Astrocyte (in vitro differentiated cells and primary cell): ENCODE data around the gene DLG1.

ENCODE experiments used
- CTCF ChIP-seq: IDR thresholded peaks from 2 replicates; pipeline ENCODE4 v1.5.1; 2011; ENCODE audit warnings: low read depth, mild to moderate bottlenecking, inconsistent platforms, low read length, moderate library complexity; ENCODE audit not compliant: insufficient read depth
- EZH2 ChIP-seq: IDR thresholded peaks from 2 replicates; pipeline ENCODE4 v1.6.1; 2012; ENCODE audit warnings: mild to moderate bottlenecking, low read length, inconsistent platforms; ENCODE audit not compliant: insufficient read depth

DNA sequence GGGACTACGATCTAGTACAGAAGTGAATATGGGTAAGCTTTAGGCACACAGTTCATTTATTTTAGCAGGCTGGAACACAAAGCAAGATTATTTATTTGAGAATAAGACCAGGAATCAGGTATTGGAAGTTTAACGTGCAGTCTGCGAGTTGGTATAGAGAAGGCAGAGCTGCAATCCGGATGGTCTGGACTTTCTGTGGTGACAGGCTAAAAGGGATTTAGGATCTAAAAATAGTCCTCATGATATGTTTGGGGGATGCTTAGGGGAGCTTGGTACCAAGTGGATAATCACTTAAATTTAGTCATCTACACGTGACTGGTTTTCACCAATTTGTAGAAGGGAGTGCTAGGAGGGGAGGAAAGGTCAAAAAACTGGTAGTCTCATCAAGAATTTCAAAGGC is 119.4 kb downstream of the DLG1 start:
- no peak for TF ChIP-seq CTCF
- TF ChIP-seq EZH2: no peak
